Fibroblast of the aortic adventitia (primary cell): ENCODE results near the gene GEMIN5. TPM values are rescaled to one million over a fixed set of nuclear protein-coding genes. Genes with fewer than 3 reads are reported as not detected.
A peak's percentile ranks its signal among the peaks of the same experiment; 100 is the strongest.

ENCODE experiments used
- DNase-seq: peaks from one replicate; pipeline ENCODE4 v3.0.0-alpha.2; 2010; ENCODE audit warnings: low read depth
- H3K4me3 ChIP-seq: 2 replicates; pipeline ENCODE4 v1.5.1; 2011; ENCODE audit warnings: low read depth, mild to moderate bottlenecking, control low read depth, low read length, moderate library complexity
- CTCF ChIP-seq: IDR thresholded peaks from 2 replicates; pipeline ENCODE4 v1.5.1; 2011; ENCODE audit warnings: mild to moderate bottlenecking, low read length, control low read depth, inconsistent platforms; ENCODE audit not compliant: insufficient read depth
- total RNA-seq: library from RNA; depleted of rRNA; stranded (reverse); fragments of >200 nt; gene quantifications from 2 replicates; pipeline ENCODE4 v1.2.3, GENCODE V29; 2012; ENCODE audit warnings: low replicate concordance

The GEMIN5 gene
- total RNA-seq, 1 donor: 18.2 TPM

- peak; percentile 89 for DNase-seq
- H3K4me3 ChIP-seq: peak within 1 kb of the TSS; percentile 74
- no peak for TF ChIP-seq CTCF
Measured at GRCh38 chr5:154850255-154851062, 87.6 kb downstream of the GEMIN5 start, which contains the start of gene FAXDC2. FAXDC2 (minus strand) TSS chr5:154850603; CDS start chr5:154838178, 12,425 bp downstream.

- DNase-seq: peak; percentile 72
- TF ChIP-seq CTCF: peak; percentile 12
- peak overlapping the region; percentile 74 for H3K4me3 ChIP-seq
Measured at GRCh38 chr5:154849791-154850201, 88.2 kb downstream of the GEMIN5 start.

DNA sequence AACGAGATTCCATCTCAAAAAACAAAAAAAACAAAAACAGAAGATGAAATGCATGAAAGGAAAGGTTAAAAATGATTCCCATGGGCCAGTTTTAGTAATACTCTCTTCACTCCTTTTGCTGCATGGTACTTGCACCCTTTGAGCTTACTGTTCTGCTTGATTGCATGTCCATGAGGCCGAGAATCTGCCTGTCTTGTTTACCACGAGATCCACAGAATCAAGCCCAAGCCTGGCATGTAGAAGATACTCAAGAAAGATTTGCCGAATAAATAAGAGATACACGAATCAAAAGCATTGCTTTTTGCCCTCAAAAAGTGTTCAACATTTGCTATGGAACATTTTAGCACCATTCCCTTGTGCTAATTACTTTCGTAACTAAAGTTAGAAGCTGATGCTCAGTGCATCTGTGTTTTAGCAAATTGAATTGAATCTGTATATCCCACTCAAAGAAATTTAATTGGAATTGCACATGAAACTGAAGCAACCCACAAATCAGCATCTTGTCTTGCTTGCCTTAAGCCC lies 88.7 kb downstream of the GEMIN5 start:
- H3K4me3 ChIP-seq: peak overlapping the region; percentile 74
- no peak for DNase-seq
- TF ChIP-seq CTCF: no peak

DNA sequence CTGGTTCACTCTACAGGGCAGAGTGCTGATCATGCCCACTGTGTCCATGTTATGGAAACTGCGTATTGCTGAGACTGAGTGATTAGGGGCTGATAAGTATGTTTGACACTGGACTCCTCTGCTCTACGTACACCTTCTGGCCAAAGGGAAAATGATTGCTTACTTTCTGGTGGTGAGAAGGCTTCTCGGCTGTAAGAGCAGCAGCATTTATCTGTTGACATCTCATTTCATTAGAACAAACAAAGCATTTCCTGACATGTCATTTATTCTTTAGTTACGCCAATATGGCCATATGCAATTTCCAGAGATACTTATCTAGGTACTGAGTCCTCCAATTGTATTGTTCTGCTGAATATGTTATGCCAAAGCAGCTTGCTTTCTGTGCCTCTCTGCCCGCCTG lies 93.2 kb downstream of the GEMIN5 start:
- DNase-seq: no peak
- no peak for TF ChIP-seq CTCF
- no peak overlapping the region for H3K4me3 ChIP-seq

DNA sequence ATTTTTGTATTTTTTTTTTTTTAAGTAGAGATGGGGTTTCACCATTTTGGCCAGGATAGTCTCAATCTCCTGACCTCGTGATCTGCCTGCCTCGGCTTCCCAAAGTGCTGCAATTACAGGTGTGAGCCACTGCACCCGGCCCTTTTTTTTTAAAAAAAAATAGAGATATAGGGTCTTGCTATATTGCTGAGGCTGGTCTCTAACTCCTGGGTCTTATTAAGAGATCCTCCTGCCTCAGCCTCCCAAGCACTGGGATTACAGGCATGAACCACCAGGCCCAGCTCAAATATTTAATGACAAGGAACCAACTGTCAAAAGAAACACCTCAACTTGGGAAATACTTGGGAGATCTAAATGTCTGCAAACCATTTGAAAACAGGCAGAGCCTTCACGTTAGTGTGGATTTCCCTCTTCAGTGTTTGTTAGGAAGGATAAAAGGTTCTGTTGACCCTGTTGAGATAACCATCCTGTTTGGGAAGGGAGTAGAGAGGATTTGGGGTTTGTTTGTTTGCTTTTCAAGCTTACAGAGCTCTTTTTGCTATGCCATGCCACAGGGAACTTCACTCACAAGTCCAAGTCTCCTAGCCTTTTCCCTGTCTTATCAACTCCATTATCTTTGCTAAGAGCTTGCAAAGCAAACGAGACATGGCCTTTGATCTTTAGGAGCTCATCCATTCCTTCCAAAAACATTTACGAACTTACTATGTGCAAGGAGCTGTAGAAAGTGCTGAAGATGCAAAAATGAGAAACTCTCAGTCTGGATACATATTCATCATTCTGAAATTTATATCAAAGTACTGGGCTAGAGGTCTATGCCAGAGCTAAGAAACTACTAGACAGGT lies 95.1 kb downstream of the GEMIN5 start:
- DNase-seq: no peak
- no peak overlapping the region for H3K4me3 ChIP-seq
- TF ChIP-seq CTCF: no peak

- no peak overlapping the region for H3K4me3 ChIP-seq
- DNase-seq: no peak
- no peak for TF ChIP-seq CTCF
Measured at GRCh38 chr5:154841273-154841661, 96.7 kb downstream of the GEMIN5 start.
